Esophagus muscularis mucosa (tissue), 4 donors: ENCODE measurements around the gene CACNB4. TPM values are rescaled to one million over a fixed set of nuclear protein-coding genes. Genes with fewer than 3 reads are reported as not detected.

Experiments used
- DNase-seq: peaks from one replicate; pipeline ENCODE4 v3.0.0-alpha.2; 2017; ENCODE audit errors: extremely low spot score
- H3K27ac ChIP-seq, 4 donors: fragments of 200-600 bp; sonication (generic); replicated peaks in 1 of 4; 1 replicate in 3 of 4; 2 replicates in 1 of 4; pipeline ENCODE4 v1.5.1; 2016 to 2019; ENCODE audit warnings: mild to moderate bottlenecking in 1 of 4
- H3K27me3 ChIP-seq, 4 donors: fragments of 200-600 bp; sonication (generic); one replicate each; pipeline versions ENCODE4 v1.5.1 to v1.6.0; 2016 to 2019
- H3K36me3 ChIP-seq, 4 donors: fragments of 200-600 bp; sonication (generic); one replicate each; pipeline ENCODE4 v1.5.1; 2016 to 2019
- H3K4me1 ChIP-seq, 4 donors: fragments of 200-600 bp; sonication (generic); one replicate each; pipeline ENCODE4 v1.5.1; 2016 to 2019
- H3K4me3 ChIP-seq, 4 donors: fragments of 200-600 bp; sonication (generic); 1 replicate in 2 of 4; 2 replicates in 2 of 4; pipeline ENCODE4 v1.5.1; 2016 to 2019; ENCODE audit warnings: mild to moderate bottlenecking in 4 of 4, moderate library complexity in 1 of 4
- H3K9me3 ChIP-seq, 4 donors: fragments of 200-600 bp; sonication (generic); 1 replicate in 3 of 4; 2 replicates in 1 of 4; pipeline ENCODE4 v1.5.1; 2016 to 2019
- EP300 ChIP-seq: sonication (generic); formaldehyde crosslinking; IDR thresholded peaks from one replicate; pipeline ENCODE4 v1.6.1; 2017; ENCODE audit warnings: antibody characterized with exemption
- POLR2A ChIP-seq: fragments of 450-650 bp; IDR thresholded peaks from one replicate; pipeline ENCODE4 v1.6.1; 2017; ENCODE audit warnings: antibody characterized with exemption, moderate library complexity, mild to moderate bottlenecking, low read depth
- POLR2AphosphoS5 ChIP-seq, 2 donors: sonication (generic); formaldehyde crosslinking; IDR thresholded peaks; one replicate each; pipeline ENCODE4 v1.6.1; 2017; ENCODE audit warnings: antibody characterized with exemption in 2 of 2
- WGBS: methylation state at CpG from one replicate; pipeline ENCODE4 v1.1.5; 2018; 5-methylcytosine and 5-hydroxymethylcytosine counted together
- intact Hi-C: fragments of 100-400 bp; cut with DNase I; formaldehyde crosslinking; loops from one replicate; pipeline ENCODE4 v1.15.1; 2023
- total RNA-seq, 4 donors: library from RNA; depleted of rRNA; stranded (reverse); fragments of >200 nt; gene quantifications; one replicate each; pipeline versions ENCODE4 v1.1.0 to v1.2.1, GENCODE V29; 2016
- TF ChIP-seq, protein P1 (sequence below), 3 experiments: fragments of 200-600 bp in 2 of 3; fragments of 450-650 bp in 1 of 3; sonication (generic) in 2 of 3; IDR thresholded peaks; one replicate each; pipeline ENCODE4 v1.5.1; 2017 to 2019; ENCODE audit warnings: antibody characterized with exemption in 3 of 3, mild to moderate bottlenecking in 2 of 3, moderate library complexity in 1 of 3

CACNB4 gene
- total RNA-seq, 4 donors from 2014 or later, result 1.7 to 3.5 (median 2.3) TPM

DNA sequence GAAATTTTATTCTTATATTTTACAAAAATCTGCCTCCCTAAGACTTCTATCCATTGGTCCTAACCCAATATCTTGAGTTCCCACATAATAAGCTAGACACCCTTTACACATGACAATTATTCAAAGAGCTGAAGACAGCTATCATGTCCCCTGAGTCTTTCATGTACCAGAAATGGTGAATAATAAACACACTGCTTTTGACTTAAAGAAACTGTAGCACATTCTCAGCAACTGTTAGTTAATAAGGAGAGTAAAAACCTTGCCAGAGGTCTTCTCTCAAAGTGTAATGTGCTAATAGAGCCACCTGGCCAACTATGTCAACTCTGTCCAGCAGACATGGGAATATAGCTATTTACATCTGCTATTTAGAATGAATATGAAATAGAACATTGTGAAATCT is 160.9 kb downstream of the CACNB4 start:
- Histone ChIP-seq H3K4me3 (no peak overlapping the region), H3K27ac (no peak overlapping the region), H3K36me3 (no peaks in the 10 kb centered on the region), H3K27me3 (no peaks in the 10 kb centered on the region), H3K9me3 (no peaks in the 10 kb centered on the region), H3K4me1 (no peaks in the 10 kb centered on the region)
- TF ChIP-seq POLR2AphosphoS5 (IDR thresholded peaks at IDR 0.05) (no peak), EP300 (no peak), POLR2A (no peak)
- TF ChIP-seq, protein P1, sequence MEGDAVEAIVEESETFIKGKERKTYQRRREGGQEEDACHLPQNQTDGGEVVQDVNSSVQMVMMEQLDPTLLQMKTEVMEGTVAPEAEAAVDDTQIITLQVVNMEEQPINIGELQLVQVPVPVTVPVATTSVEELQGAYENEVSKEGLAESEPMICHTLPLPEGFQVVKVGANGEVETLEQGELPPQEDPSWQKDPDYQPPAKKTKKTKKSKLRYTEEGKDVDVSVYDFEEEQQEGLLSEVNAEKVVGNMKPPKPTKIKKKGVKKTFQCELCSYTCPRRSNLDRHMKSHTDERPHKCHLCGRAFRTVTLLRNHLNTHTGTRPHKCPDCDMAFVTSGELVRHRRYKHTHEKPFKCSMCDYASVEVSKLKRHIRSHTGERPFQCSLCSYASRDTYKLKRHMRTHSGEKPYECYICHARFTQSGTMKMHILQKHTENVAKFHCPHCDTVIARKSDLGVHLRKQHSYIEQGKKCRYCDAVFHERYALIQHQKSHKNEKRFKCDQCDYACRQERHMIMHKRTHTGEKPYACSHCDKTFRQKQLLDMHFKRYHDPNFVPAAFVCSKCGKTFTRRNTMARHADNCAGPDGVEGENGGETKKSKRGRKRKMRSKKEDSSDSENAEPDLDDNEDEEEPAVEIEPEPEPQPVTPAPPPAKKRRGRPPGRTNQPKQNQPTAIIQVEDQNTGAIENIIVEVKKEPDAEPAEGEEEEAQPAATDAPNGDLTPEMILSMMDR (IDR thresholded peaks at IDR 0.05), result no peak
- intact Hi-C loops, result no loop called here
- no peak for DNase-seq

DNA sequence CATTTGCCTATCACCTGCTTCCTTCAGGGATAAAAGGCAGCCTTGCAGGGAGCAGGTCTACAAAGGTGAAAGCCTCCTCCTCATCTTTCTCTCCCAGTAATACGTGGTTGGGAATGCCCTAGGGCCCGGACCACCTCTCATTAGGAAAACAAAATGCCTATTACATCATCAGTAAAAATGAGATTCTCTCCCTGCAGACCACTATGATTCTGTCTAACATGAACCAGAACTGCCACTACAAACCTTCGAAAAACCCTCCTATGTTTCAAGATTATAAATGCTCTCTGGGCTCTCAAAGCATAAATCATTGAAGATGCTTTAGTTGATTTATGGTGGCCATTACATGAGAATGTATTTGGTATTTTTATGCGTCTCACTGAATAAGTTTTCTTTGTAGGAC is 162.2 kb downstream of the CACNB4 start:
- no peak overlapping the region for H3K27ac ChIP-seq
- H3K27me3 ChIP-seq, result no peaks in the 10 kb centered on the region
- no peaks in the 10 kb centered on the region for H3K9me3 ChIP-seq
- intact Hi-C loops, result no loop called here
- DNase-seq, result no peak
- no peak for TF ChIP-seq POLR2A
- TF ChIP-seq EP300, result no peak
- TF ChIP-seq POLR2AphosphoS5 (IDR thresholded peaks at IDR 0.05), result no peak
- TF ChIP-seq, protein P1 (IDR thresholded peaks at IDR 0.05), result no peak
- H3K4me1 ChIP-seq, result no peaks in the 10 kb centered on the region
- 85% methylated on average over 4 of the region's 4 CpGs for WGBS
- no peaks in the 10 kb centered on the region for H3K36me3 ChIP-seq
- no peak overlapping the region for H3K4me3 ChIP-seq

DNA sequence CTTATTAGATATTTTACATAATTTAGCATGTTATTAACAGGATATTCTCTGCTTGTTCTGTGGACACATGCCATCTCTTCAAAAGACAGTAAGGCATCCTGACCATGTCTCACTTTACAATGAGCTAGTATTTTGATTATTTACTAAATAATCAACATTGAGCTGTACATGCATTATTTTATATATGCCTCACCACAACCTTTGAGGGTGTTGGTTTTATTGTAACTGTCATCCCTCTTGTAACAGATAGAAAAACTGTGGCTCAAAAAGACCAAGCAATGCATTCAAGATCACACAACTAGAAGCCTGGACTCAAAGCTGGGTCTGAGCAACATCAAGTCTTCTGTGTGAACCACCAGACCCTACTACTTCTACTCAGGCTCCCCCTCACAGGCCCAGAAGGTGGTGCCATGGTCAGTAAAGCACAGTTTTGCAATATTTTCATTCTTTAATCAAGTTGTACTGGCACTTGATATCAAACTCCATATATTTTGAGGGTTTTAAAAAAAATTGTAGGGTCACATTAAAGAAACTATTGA is 165.5 kb downstream of the CACNB4 start:
- no peaks in the 10 kb centered on the region for H3K36me3 ChIP-seq
- H3K27me3 ChIP-seq, result no peaks in the 10 kb centered on the region
- no peak for DNase-seq
- intact Hi-C loops, result no loop called here
- H3K9me3 ChIP-seq, result no peaks in the 10 kb centered on the region
- peaks cover 5 to 11% (median 8%) of the 10 kb centered on the region in 4 donors for H3K4me1 ChIP-seq
- H3K27ac ChIP-seq, result no peak overlapping the region
- TF ChIP-seq POLR2A, result no peak
- no peak overlapping the region for H3K4me3 ChIP-seq

DNA sequence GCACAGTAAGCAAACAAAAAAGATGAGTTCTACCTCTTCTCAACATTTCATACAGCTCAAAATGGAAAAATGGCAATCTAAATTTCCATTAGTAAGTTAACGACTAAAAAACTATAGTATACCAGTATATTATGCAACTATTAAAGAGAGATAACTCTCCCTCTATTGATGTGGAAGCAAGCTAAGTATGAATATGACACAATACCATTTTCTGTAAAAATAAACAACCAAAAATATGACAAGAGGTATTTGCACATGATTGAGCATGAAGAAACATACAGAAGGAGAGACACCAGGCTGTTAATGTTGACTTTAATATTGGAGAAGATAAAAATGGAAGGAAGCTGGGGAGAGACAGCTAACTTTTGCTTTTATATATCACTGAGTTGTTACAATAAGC is 167.1 kb downstream of the CACNB4 start:
- Histone ChIP-seq H3K36me3 (no peaks in the 10 kb centered on the region), H3K27ac (no peak overlapping the region), H3K9me3 (no peaks in the 10 kb centered on the region), H3K4me3 (no peak overlapping the region), H3K27me3 (no peaks in the 10 kb centered on the region), H3K4me1 (peaks cover 5 to 11% (median 8%) of the 10 kb centered on the region in 4 donors)
- intact Hi-C loops, result no loop called here
- no peak for DNase-seq
- 95% methylated on average over 1 of the region's 1 CpG for WGBS
- no peak for TF ChIP-seq POLR2AphosphoS5 (IDR thresholded peaks at IDR 0.05)
- TF ChIP-seq POLR2A, result no peak

DNA sequence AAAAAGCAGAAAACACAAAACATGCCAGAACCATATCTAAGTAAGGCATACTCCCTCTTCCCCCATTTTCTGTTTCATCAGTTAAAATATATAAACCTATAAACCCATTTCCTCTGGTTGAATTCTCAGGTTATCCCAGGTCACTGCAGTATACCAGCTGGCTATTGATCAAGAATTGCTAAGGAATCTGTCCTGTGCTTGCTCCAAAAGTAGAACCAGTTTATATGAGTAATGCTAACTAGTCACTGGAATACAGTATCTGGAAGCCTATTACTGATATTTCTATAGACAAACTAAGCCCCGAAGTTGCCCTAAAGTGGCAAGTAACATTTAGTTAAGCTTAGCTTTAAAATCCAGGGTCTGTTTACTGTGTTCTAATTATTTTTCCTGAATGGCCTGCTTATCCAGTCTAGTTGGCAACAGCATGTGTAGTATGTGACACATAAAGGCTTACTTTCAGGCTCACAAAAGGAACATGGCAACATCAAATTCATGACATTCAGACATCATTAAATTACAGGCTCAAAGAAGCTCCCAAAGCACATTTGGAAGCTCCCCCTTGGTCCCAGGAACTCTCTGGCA is 167.7 kb downstream of the CACNB4 start:
- Histone ChIP-seq H3K9me3 (no peaks in the 10 kb centered on the region), H3K27ac (no peak overlapping the region), H3K36me3 (no peaks in the 10 kb centered on the region), H3K4me3 (no peak overlapping the region), H3K4me1 (peaks cover 5 to 11% (median 8%) of the 10 kb centered on the region in 4 donors), H3K27me3 (no peaks in the 10 kb centered on the region)
- intact Hi-C loops, result no loop called here
- WGBS, result 88% methylated on average over 1 of the region's 1 CpG
- DNase-seq, result no peak
- no peak for TF ChIP-seq POLR2AphosphoS5 (IDR thresholded peaks at IDR 0.05)
- no peak for TF ChIP-seq POLR2A
- TF ChIP-seq, protein P1 (IDR thresholded peaks at IDR 0.05), result no peak
- no peak for TF ChIP-seq EP300

DNA sequence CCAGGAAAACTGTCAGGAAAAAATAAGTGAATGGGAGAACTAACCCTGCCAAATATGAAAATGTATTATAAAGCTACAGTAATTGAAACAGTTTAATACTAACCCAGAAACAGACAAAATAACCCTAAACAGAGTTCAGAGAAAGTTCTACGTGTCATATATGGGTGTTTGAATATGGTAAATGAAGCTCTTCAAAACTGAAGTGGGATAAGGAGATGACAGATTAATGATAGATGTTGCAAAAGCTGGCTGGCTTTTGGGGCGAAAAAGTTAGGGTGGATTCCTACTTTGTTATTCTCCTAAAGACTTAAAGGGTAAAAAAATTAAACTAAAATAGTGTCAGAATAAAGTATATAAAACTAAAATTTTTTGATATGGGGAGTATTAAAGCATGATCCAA is 168.8 kb downstream of the CACNB4 start:
- intact Hi-C loops, result no loop called here

More for the DNA sequence above, 168.8 kb downstream of the CACNB4 start:
- no peak for DNase-seq
- Histone ChIP-seq H3K4me1 (peaks cover 5 to 11% (median 8%) of the 10 kb centered on the region in 4 donors), H3K27me3 (no peaks in the 10 kb centered on the region), H3K36me3 (no peaks in the 10 kb centered on the region), H3K27ac (no peak overlapping the region), H3K9me3 (no peaks in the 10 kb centered on the region), H3K4me3 (no peak overlapping the region)
- TF ChIP-seq, protein P1 (IDR thresholded peaks at IDR 0.05), result no peak
- TF ChIP-seq POLR2AphosphoS5 (IDR thresholded peaks at IDR 0.05), result no peak
- TF ChIP-seq POLR2A, result no peak
- no peak for TF ChIP-seq EP300
- WGBS, result 88% methylated on average over 2 of the region's 2 CpGs
